ENCODE results near the gene TTYH1.

TTYH1 gene

DNA sequence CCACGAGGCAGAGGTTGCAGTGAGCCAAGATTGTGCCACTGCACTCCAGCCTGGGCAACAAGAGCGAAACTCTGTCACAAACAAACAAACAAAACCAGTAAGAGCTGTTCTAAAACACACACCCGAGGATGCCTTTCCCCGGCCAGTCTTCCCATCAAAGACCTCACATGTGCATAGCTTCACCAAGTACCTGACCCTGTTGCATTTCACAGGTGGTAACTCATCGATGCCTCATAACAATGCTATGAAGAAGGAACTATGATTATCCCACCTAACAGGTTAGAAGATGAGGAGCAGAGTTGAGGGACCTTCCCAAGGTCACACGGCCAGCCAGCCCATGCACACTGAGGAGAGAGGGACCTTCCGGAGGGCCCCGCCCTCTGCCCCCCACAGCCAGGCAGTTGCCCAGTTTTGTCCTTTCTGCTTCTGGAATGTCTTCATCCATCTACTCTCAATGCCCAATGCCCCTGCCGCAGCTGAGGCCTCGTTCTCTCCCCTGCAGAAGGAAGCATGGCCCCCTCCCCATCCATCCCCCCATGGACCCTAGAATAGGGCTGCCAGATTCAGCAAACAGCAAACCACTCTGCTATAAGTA lies 17.0 kb downstream of the TTYH1 start:
- TF ChIP-seq, protein P1, sequence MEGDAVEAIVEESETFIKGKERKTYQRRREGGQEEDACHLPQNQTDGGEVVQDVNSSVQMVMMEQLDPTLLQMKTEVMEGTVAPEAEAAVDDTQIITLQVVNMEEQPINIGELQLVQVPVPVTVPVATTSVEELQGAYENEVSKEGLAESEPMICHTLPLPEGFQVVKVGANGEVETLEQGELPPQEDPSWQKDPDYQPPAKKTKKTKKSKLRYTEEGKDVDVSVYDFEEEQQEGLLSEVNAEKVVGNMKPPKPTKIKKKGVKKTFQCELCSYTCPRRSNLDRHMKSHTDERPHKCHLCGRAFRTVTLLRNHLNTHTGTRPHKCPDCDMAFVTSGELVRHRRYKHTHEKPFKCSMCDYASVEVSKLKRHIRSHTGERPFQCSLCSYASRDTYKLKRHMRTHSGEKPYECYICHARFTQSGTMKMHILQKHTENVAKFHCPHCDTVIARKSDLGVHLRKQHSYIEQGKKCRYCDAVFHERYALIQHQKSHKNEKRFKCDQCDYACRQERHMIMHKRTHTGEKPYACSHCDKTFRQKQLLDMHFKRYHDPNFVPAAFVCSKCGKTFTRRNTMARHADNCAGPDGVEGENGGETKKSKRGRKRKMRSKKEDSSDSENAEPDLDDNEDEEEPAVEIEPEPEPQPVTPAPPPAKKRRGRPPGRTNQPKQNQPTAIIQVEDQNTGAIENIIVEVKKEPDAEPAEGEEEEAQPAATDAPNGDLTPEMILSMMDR (conservative IDR thresholded peaks at IDR 0.05): no peak
- TF ChIP-seq ZFX (IDR thresholded peaks at IDR 0.05): no peak
- peak overlapping the region; percentile 77 for H3K27ac ChIP-seq

DNA sequence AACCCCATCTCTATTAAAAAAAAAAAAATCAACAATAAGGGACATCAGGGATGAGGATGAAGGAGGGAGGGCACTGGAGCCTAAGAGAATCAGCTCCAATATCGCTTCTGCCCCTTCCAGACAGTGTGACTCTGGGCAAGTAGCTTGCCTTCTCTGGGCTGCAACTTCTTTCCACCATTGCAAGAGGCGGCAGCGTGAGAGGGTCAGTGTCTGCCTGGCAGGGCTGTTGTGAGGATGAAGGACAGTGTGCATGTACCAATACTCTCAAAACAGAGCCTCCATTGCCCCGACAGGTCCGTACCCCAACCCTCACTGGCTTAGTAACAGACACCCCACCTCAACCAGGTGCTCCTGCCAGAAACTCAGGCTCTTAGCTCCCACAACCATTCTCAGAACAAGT lies 18.4 kb downstream of the TTYH1 start:
- H3K27ac ChIP-seq: peak overlapping the region; percentile 77; the same call in 1 of the 2 replicates
- TF ChIP-seq, protein P1 (conservative IDR thresholded peaks at IDR 0.05): no peak
- no peak for TF ChIP-seq ZFX (IDR thresholded peaks at IDR 0.05)

DNA sequence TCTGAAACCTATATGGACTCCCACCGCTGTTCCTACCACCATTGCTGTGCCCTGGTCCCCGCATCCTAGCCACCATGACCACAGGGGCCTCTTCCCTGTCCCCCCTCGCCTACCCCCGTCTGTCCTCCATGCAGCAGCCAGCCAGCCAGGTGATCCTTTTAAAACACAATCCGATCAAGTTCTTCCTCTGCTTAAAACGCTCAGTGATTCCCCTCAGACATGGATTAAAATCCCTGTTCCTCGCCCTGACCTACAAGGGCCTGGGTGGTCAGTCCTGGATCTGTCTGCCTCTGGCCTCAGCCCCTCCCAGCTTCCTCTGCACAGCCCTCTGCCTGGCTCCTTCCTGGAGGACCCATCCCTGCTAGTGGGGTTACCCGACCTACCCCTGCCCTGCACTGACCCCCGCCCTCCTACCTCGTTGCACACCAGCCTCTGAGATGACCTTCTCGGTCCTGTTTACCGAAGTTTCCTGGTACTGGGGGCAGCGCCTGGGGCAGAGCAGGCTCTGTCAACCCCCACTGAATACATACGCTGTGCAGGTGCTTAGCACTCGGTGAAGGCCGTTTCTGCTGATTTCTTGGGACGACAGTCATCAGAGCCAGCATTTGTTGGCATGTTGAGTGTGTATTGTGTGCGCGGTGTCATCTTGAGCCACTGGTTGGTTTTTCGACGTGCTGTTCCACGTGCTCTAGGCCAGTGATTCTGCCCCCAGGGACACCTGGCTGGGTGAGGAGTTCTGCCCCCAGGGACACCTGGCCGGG lies 19.0 kb downstream of the TTYH1 start:
- H3K27ac ChIP-seq: peak overlapping the region; percentile 77; the same call in 1 of the 2 replicates
- TF ChIP-seq, protein P1 (conservative IDR thresholded peaks at IDR 0.05): no peak
- TF ChIP-seq ZFX (IDR thresholded peaks at IDR 0.05): no peak

DNA sequence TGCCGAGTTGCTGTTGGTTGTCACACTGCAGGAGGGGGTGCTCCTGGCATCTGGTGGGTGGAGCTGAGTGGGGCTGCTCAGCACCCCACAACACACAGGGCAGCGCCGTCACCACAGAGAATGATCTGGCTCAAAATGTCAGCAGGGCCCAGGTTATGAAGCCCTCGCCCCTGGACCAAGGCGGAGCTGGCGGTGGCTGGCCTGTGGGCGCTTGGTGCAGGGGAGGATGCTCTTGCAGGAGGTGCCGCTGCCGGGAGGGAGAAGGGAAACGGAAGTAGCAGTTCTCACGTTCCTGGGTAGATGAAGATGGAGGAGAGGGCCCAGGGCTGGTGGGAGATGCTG lies 19.6 kb downstream of the TTYH1 start:
- H3K27ac ChIP-seq: no peak overlapping the region
- no peak for TF ChIP-seq ZFX (IDR thresholded peaks at IDR 0.05)
- TF ChIP-seq, protein P1 (conservative IDR thresholded peaks at IDR 0.05): no peak

DNA sequence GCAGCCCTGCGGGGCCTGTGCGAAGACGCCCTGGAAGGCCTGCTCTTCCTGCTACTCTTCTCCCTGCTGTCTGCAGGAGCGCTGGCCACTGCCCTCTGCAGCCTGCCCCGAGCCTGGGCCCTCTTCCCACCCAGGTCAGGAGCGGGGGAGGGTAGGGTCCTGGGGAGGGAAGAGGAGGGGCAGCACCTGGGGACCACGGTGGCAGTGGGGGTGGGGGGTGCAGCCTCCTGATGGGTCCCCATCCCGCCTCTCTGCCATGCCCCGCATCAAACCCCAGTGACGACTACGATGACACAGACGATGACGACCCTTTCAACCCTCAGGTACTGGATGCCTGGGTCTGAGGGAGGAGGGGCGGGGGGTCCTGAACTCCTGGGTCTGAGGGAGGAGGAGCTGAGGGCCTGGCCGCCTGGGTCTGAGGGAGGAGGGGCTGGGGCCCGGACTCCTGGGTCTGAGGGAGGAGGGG lies 20.3 kb downstream of the TTYH1 start:
- TF ChIP-seq ZFX (IDR thresholded peaks at IDR 0.05): no peak
- TF ChIP-seq, protein P1 (conservative IDR thresholded peaks at IDR 0.05): no peak
- no peak overlapping the region for H3K27ac ChIP-seq

DNA sequence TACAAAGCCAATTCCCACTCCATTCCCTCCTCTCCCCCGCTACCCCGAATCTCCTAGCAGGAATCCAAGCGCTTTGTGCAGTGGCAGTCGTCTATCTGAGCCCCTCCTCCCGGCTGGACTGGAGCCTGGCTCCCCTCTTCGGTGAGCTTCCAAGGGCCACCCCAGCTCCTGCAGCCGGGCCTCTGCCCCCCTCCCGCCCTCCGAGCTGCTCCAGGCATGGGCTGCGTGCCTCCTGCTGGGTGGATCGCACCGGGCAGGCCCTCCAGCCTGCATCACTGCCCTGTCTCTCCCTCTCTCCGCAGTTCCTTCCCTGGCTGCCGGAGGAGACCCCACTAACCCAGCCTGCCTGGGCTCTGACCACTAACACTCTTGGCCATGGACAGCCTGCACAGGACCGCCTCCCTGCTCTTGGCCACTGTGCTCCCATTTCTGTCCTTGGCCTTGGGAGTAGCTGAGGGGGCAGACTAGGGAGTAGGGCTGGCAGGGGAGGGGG lies 20.8 kb downstream of the TTYH1 start:
- no peak for TF ChIP-seq ZFX (IDR thresholded peaks at IDR 0.05)
- TF ChIP-seq, protein P1 (conservative IDR thresholded peaks at IDR 0.05): no peak
- no peak overlapping the region for H3K27ac ChIP-seq

DNA sequence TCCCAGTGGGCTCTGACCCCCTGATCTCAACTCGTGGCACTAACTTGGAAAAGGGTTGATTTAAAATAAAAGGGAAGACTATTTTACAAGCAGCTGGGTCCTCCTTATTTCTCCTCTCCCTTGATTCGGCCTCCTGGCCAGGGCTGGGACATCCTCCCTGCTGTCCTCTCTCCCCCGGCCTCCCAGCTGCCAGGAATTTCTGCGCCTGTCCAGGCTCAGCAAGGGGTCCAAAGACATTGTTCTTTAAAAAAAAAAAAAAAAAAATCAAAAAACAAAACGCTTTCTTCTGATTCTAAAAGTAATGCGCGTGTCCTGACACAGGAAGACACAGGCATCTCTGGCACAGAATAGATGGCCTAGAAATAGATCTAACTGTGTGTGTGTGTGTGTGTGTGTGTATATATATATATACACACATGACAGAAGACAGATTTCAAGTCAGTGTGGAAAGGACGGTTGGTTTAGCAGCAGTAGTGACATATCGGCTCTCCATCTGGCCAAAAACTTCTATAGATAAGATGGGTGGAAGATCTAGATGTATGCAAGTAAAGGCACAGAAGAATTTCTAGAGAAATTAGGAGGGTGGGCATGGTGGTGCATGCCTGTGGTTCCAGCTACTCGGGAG lies 21.5 kb downstream of the TTYH1 start:
- H3K27ac ChIP-seq: no peak overlapping the region
- no peak for TF ChIP-seq ZFX (IDR thresholded peaks at IDR 0.05)
- TF ChIP-seq, protein P1 (conservative IDR thresholded peaks at IDR 0.05): no peak
